Epithelial cell of esophagus (primary cell): ENCODE results near the gene KRT12.

Experiments used
- DNase-seq: peaks from one replicate; pipeline ENCODE4 v3.0.0; 2010; ENCODE audit warnings: low read depth
- H3K4me3 ChIP-seq: 2 replicates; pipeline ENCODE4 v1.5.1; 2011; ENCODE audit warnings: mild to moderate bottlenecking, low read length, control low read depth
- CTCF ChIP-seq: IDR thresholded peaks from 2 replicates; pipeline ENCODE4 v1.5.1; 2011; ENCODE audit warnings: low read depth, mild to moderate bottlenecking, low read length, control low read depth, inconsistent platforms; ENCODE audit not compliant: insufficient read depth; ENCODE audit errors: missing control alignments

The KRT12 gene

DNA sequence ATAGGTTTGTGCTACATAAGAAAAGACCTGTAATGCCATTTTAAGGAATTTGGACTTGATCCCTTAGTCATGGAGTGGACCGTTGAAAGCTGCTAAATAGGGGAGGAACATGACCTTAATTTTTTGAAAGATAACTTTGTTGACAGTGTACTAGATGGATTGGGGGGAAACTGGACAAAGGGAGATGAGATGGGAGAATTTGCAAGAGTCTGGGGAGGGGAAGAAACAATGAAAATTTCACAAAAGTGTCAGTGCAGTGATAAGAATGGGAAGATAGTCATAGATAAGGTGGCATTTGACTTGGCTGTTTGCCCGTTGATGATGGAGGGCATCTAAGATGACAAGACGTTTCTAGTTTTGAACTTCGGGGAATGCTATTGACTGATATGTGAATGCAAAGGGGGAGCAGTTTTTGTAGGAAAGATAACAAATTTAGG, 22.3 kb downstream of the KRT12 start:
- DNase-seq = no peak
- no peak for TF ChIP-seq CTCF
- no peak overlapping the region for H3K4me3 ChIP-seq

- no peak for TF ChIP-seq CTCF
- H3K4me3 ChIP-seq = no peak overlapping the region
- no peak for DNase-seq
Measured at GRCh38 chr17:40843242-40843641, 23.8 kb downstream of the KRT12 start.

GRCh38 chr17:40841246-40841645, 25.8 kb downstream of the KRT12 start:
- no peak overlapping the region for H3K4me3 ChIP-seq
- no peak for DNase-seq
- TF ChIP-seq CTCF = no peak

DNA sequence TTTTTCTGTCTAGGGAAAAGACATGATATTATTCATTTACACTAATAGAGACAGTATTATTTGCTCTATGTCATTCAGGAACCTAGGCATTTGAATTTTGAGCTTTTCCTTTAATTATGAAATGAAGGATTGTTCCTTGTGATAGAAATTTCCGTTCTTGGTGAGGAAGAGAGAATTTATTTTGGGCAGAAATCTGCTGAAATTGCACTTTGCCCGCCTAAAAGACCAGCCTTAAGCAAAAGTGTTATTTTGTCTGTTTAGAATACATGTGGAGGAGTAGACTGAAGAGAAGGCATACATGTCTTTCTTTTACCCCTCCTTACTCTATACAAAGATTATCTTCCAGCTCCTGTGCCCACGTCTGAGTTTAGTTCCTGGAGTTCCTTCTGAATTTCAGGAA, 27.8 kb downstream of the KRT12 start:
- no peak for DNase-seq
- no peak overlapping the region for H3K4me3 ChIP-seq
- TF ChIP-seq CTCF = no peak

DNA sequence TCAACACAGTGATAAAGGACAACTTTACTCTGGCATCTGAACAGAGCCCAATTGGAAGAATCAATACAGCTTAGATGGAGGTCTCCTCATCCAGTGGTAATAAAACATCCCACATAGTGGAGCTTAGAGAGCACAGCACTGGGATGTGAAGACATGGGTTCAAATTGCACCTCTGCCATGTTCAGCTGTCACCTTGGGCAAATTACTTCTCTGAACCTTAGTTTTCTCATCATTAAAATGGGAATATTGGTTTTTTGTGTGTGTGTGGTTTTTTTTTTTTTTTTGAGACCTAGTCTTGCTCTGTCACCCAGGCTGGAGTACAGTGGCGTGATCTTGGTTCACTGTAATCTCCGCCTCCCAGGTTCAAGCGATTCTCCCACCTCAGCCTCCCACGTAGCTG, 31.0 kb downstream of the KRT12 start:
- H3K4me3 ChIP-seq = no peak overlapping the region
- no peak for TF ChIP-seq CTCF
- DNase-seq = no peak

GRCh38 chr17:40833882-40834281, 33.1 kb downstream of the KRT12 start:
- H3K4me3 ChIP-seq = no peak overlapping the region

More at GRCh38 chr17:40833882-40834281, 33.1 kb downstream of the KRT12 start:
- no peak for DNase-seq
- no peak for TF ChIP-seq CTCF
